ENCODE results near the gene GCK. TPM values are rescaled to one million over a fixed set of nuclear protein-coding genes. Genes with fewer than 3 reads are reported as not detected.

The GCK gene
- total and polyA plus RNA-seq, 2 of the 13 experiments (the other 11 are each of a cell fraction or from before 2014, with no cell fraction given), result not detected

DNA sequence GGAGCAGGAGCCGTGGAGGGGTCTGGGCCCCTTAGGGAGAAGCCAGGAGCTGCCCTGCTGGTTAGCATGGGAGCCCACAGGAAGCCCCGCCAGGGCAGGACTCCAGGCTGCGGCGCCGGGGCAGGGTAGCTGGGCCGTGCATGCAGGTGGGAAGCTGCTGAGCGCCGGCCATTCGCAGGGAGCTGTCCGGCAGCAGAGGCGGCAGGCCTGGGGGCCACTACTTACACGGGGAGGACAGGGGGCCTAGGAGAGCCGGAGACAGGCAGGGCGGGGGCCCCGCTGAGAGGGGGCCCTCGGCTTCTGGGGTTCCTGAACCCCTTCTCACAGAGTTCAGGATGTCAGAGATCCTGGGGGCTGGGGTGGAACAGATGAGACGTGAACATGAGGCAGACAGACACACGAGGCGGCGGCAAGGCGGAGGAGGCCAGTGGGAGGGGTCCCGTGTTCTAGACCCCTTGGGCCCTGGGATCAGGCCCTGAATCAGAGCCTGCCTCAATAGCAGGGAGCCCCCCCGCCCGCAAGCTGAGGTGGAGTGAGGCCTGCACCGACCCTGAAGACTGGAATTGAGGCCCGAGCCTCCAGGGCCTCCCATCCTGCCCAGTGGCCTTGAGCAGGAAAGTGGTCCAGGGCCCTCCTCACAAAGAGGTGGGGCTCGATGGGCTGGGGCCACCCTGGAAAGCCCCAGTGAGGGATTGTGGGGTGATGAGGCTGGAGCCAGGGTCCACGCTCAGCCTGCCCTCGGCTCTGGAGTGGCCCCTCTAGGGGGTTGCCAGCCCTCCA is 39.5 kb upstream of the GCK start (continued):
- no peak for TF ChIP-seq ARID4A (CRISPR knock-in tag; IDR thresholded peaks at IDR 0.05; ENCODE audit: borderline replicate concordance)

DNA sequence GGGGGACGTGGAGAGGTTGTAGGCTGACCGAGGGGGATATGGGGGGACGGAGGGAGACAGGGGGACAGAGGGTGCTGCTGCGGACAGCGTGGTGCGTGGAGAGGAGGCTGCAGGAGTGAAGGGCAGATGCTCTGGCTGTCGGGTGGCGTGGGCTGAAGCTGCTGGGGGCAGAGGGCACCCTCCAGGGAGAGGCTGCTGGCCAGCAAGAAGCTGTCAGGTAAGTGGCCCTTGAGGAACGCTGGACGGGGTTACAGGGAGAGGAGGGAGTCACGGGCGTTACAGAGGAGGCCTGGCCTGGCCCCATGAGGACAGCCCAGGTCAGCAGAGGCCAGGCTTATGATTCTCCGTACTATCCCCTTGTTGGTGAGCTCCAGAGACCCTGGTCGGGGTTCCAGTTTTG is 38.7 kb upstream of the GCK start:
- 23% methylated on average over 9 of the region's 14 CpGs for WGBS (ENCODE audit: low lambda C conversion rate)
- intact Hi-C loops (cut with micrococcal nuclease; ENCODE audit: unreplicated experiment) (no loop called here), in situ Hi-C loops (cut with HindIII; ENCODE audit: extremely low pct_ligation_motif_present, low pct_unique_long_range_greater_than_20kb) (no loop called here)
- no peaks in the 10 kb centered on the region for H4K20me1 ChIP-seq (ENCODE audit: insufficient read depth, low read length)
- no peak for ATAC-seq
- TF ChIP-seq XRCC5 (optimal IDR thresholded peaks at IDR 0.05; ENCODE audit: low read length) (no peak), PCBP1 (IDR thresholded peaks at IDR 0.05; ENCODE audit: borderline replicate concordance, low read depth, low read length) (0 out of 2 replicates have a peak, but pooled peaks have one; percentile 26)
- FAIRE-seq, result no peak
- H3K9ac ChIP-seq (ENCODE audit: insufficient read depth, low read depth, low read length), result no peak overlapping the region
- no peaks in the 10 kb centered on the region for H3K9me3 ChIP-seq (ENCODE audit: low read length)
- no TSS peak for BruUV-seq (replicated peaks)
- DNase-seq (ENCODE audit: low spot score), result no peak
- H3K4me1 ChIP-seq (ENCODE audit: insufficient read depth, low read length), result peaks cover 8% of the 10 kb centered on the region; the same call in 1 of the 2 replicates
- no peak overlapping the region for H3K4me3 ChIP-seq (replicated peaks in 1 of 3; ENCODE audit: insufficient read depth in 1 of 3, low read depth in 2 of 3, low read length in 3 of 3)
- H3K79me2 ChIP-seq (ENCODE audit: insufficient read depth, low read length), result no peaks in the 10 kb centered on the region
- CTCF ChIA-PET (ENCODE audit: low intra/inter-chr PET ratio, low total read pairs), result no interaction called here
- POLR2A ChIA-PET, result no interaction called here
- H3K27me3 ChIP-seq (ENCODE audit: control insufficient read depth in 1 of 2, insufficient read depth in 2 of 2, low read length in 2 of 2), result peaks cover 19 to 74% of the 10 kb centered on the region in 2 experiments; a peak in 4 of 5 replicates
- H2AFZ ChIP-seq (ENCODE audit: low read length), result no peak overlapping the region
- no peaks in the 10 kb centered on the region for H3K36me3 ChIP-seq (replicated peaks in 1 of 2; ENCODE audit: control insufficient read depth in 1 of 2, insufficient read depth in 2 of 2, low read length in 2 of 2)
- no peak overlapping the region for H3K4me2 ChIP-seq (ENCODE audit: low read depth, low read length)
- H3K27ac ChIP-seq (ENCODE audit: extremely low read length, insufficient read depth, low read length), result no peak overlapping the region

All from HepG2 (cell line).